Superior temporal gyrus (tissue), 1 donor: Measurements from ENCODE around the gene ERFE.

ENCODE experiments used
- DNase-seq: peaks from one replicate; pipeline ENCODE4 v3.0.0-alpha.2; 2016; ENCODE audit errors: extremely low spot score

ERFE gene

GRCh38 chr2:238155051-238155760, 3.6 kb upstream of the ERFE start:
- no peak for DNase-seq

DNA sequence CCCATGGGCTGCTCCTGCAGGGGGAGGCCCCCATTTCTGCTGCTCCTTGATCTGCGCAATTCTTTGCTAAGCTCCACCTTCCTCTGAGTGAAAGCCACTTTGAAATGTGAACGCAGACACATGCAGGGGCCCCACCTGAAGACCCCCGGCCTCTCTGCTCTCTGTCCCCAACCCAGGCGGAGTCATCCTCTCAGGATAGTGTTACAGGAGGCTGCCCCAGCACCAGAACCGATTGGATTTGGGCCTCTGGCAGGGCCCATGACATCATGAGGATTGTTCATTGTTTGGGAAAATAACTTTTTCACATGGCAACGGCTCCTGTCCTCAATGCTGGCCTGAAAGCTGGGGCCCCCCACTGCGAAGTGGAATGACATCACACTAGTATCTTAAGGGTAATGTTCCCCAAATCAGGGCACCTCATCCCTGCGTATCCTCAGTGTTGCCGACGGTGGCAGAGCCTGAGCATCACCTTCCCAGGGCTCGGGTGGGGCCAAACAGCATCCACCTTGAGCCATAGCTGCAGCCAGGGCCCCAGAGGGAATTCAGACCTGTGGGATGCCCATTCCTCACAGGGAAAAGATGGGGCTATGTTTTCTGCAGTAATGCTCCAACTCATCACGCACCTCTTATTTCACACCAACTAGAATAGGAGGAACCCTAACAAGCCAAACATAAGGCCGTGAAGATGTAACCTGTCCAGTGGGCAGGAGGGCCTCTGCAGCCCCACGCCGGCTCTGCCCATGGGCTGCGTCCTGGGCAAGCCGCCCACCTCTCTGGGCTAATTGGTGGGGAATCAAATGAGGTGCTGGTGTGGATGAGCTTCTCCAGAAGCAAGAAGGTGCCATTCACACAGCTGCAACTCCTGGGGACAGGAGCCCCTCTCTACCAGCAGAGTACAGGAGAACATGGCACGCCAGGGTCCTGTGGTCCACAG, 2.7 kb upstream of the ERFE start:
- DNase-seq, result no peak

GRCh38 chr2:238157506-238158017, 1.2 kb upstream of the ERFE start:
- DNase-seq, result no peak

DNA sequence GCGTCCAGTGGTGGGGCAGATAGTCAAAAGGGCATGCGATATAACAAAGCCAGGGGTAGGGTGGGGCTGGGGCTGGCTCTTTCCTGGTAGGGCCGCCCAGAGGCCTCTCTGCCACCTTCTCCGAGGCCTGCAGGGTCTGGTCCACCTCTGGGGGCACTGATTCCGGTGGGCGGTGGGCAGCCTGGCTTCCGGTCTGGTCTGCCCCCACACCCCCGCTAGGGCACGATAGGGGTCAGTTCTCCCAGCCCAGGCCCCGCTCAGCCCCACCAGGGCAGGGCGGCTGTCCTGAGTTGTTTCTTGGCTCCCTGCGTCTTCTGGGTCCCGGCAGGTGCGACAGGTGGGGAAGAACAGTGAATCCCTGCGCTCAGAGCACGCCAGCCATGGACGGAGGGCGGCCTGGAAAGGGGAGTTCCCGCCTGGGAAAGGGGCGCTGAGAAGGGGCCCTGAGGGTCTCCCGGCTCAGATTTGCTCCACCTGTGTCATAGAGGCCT, 707 bp upstream of the ERFE start:
- no peak for DNase-seq

DNA sequence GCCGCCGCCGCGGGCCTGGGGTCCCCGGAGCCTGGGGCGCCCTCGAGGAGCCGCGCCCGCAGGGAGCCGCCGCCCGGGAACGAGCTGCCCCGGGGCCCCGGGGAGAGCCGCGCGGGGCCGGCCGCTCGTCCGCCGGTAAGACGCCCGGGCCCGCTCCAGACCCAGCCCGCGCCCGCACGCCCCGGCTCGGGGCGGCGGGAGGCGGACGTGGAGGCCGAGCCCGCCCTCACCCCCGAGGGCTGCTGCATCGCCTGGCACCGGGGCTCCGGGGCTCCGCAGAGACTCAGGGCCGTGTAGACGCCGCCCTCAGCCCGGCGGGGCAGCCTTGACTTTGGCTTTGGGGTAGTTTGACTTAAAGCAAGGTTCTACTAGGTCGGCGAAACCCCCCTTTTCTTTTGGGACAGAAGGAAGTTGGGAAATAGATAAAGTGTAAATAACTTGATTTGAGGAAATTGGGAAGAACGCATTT, 335 bp downstream of the ERFE start:
- DNase-seq, result no peak

GRCh38 chr2:238159661-238160205, 963 bp downstream of the ERFE start:
- no peak for DNase-seq

GRCh38 chr2:238160206-238161129, 1.7 kb downstream of the ERFE start:
- no peak for DNase-seq

GRCh38 chr2:238161291-238162051, 2.7 kb downstream of the ERFE start:
- DNase-seq, result no peak

GRCh38 chr2:238162251-238162845, 3.6 kb downstream of the ERFE start:
- DNase-seq, result no peak

DNA sequence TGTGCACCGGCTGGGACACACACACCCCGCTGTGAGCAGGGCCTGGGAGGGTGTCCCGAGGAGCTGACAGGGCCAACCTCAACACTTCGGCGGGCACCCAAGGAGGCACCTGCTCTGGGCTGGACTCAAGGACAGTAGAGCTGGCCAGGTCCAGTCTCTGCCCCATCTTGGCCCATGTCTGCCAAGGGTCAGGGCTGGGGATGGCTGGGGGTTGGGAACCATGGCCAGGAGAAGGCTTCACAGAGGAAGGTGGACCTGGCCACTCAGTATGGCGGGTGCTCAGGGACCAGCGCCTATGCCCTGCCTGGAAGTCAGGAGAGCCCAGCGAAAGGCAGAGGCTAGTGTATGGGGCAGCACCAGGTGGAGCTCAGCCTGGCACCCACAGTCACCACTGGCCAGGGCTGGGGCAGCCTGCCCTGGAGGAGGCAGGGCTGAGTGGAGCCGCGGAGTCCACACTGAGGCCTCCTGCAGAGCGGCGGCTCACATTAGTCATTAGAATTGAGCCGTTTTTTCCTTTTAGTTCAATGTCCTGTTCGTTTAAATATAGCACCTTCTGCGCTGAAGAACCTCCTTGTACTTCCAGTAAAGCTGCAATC, 4.2 kb downstream of the ERFE start:
- DNase-seq, result no peak

DNA sequence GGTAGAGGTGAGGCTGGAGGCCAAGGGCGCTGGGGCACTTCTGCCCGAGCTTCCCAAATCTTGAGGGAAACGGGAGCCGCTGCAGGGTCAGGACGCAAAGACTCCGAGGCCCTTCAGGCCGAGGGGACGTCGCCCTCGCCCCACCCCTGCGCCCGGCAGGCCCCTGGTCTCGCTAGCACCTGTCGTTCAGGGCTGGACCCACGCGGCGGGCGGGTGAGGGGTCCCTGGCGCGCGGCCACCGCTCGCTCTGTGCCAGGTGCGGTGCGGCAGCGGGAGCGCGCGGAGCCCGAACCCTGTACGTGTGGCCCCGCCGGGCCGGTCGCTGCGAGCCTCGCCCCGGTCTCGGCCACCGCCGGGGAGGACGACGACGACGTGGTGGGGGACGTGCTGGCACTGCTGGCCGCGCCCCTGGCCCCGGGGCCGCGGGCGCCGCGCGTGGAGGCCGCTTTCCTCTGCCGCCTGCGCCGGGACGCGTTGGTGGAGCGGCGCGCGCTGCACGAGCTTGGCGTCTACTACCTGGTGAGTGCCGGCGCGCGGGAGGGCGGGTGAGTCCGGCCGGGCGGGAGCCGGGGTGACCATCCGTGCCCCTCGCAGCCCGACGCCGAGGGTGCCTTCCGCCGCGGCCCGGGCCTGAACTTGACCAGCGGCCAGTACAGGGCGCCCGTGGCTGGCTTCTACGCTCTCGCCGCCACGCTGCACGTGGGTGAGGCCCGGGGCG, 4.9 kb downstream of the ERFE start:
- DNase-seq, result no peak

GRCh38 chr2:238164906-238165287, 6.1 kb downstream of the ERFE start:
- DNase-seq, result no peak

- DNase-seq, result no peak
Measured at GRCh38 chr2:238165288-238165921, 6.6 kb downstream of the ERFE start.

GRCh38 chr2:238166391-238167343, 7.9 kb downstream of the ERFE start:
- DNase-seq, result no peak

DNA sequence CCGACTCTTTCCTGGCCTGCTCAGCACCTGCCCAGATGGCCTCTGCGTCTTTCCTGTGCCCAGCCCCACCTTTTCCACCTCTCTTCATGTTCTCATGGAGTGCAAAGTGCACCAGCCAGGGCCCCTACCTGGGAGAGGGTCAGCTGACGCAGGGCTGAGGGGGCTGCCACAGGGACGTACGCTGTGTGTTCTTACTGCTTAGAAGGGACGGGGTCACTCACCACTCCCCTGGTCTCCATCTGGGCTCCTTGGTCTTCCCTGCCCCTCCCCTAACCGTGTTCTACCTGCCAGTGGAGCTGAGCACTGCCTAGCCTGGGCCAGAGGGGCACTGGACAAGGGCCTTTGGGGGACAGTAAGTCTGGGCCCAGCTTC, 8.6 kb downstream of the ERFE start:
- no peak for DNase-seq

DNA sequence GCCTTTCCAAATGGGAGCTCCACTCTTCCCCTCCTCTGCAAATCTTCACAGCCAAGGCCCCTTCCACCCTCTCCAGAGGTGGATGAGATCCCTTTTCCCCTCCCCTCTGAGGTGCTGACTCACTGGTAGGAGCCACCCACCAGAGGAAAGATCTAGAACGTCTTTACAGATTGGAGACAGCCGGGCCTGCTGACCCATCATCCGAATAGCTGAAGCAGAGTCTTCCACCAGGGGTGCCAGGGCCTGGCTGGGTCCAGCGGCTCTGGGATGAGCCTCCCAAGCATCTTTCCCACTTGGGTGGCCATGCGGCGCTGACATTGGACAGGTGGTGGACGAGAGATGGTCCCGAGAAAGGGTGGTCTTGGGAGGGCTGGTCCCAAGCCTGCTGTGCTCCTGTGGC, 9.0 kb downstream of the ERFE start:
- DNase-seq, result no peak
